SJCRH30 (cell line): ENCODE results near the gene CDH3. TPM values are rescaled to one million over a fixed set of nuclear protein-coding genes. Genes with fewer than 3 reads are reported as not detected.

Source experiments
- DNase-seq, 2 experiments: peaks; one replicate each; pipeline ENCODE4 v3.0.0-alpha.2; 2015 to 2020
- H3K27ac ChIP-seq: fragments of 250-450 bp; sonication (Bioruptor Pico); 2 replicates; pipeline ENCODE4 v1.5.1; 2020; ENCODE audit warnings: mild to moderate bottlenecking, moderate library complexity
- H3K27me3 ChIP-seq: fragments of 250-450 bp; sonication (Bioruptor Pico); 2 replicates; pipeline ENCODE4 v1.5.1; 2020; ENCODE audit warnings: mild to moderate bottlenecking, moderate library complexity
- H3K36me3 ChIP-seq: fragments of 250-450 bp; sonication (Bioruptor Pico); 2 replicates; pipeline ENCODE4 v1.5.1; 2020; ENCODE audit warnings: mild to moderate bottlenecking, moderate library complexity
- H3K4me1 ChIP-seq: fragments of 250-450 bp; sonication (Bioruptor Pico); 2 replicates; pipeline ENCODE4 v1.5.1; 2020; ENCODE audit warnings: mild to moderate bottlenecking, moderate library complexity
- H3K4me3 ChIP-seq: fragments of 250-450 bp; sonication (Bioruptor Pico); 2 replicates; pipeline ENCODE4 v1.5.1; 2020; ENCODE audit warnings: mild to moderate bottlenecking, moderate library complexity
- H3K9me3 ChIP-seq: fragments of 250-450 bp; sonication (Bioruptor Pico); replicated peaks from 2 replicates; pipeline ENCODE4 v1.5.1; 2020; ENCODE audit warnings: mild to moderate bottlenecking, moderate library complexity
- total RNA-seq: library from RNA; depleted of rRNA; stranded (reverse); fragments of >200 nt; shearing (Covaris generic); gene quantifications from 2 replicates; pipeline ENCODE4 v1.2.3, GENCODE V29; 2014; rRNA removed

The CDH3 gene
- 12.0 and 13.3 TPM in 2 replicates for total RNA-seq

GRCh38 chr16:68644715-68645493, at the start of gene CDH3:
TSS of gene CDH3 (plus strand) at chr16:68645310. CDS start at chr16:68645380, 70 bp downstream.
- DNase-seq: peak in 1 of 2 experiments; percentile 6
- Histone ChIP-seq H3K27me3 (no peaks in the 10 kb centered on the region), H3K36me3 (no peaks in the 10 kb centered on the region), H3K4me3 (peak within 1 kb of the TSS; percentile 80), H3K27ac (peak within 1 kb of the TSS; percentile 94), H3K4me1 (no peaks in the 10 kb centered on the region), H3K9me3 (no peaks in the 10 kb centered on the region)

- Histone ChIP-seq H3K27ac (no peak overlapping the region), H3K36me3 (no peaks in the 10 kb centered on the region), H3K4me3 (no peak overlapping the region), H3K27me3 (no peaks in the 10 kb centered on the region), H3K9me3 (no peaks in the 10 kb centered on the region; the same call in 1 of the 2 replicates), H3K4me1 (no peaks in the 10 kb centered on the region)
- no peak for DNase-seq
These were observed 48.8 kb upstream of the CDH3 start for GRCh38 chr16:68596266-68596665.

GRCh38 chr16:68599586-68599985, 45.5 kb upstream of the CDH3 start:
- no peak overlapping the region for H3K27ac ChIP-seq
- H3K36me3 ChIP-seq: no peaks in the 10 kb centered on the region
- DNase-seq: no peak
- H3K9me3 ChIP-seq: no peaks in the 10 kb centered on the region
- no peaks in the 10 kb centered on the region for H3K27me3 ChIP-seq
- H3K4me1 ChIP-seq: no peaks in the 10 kb centered on the region
- H3K4me3 ChIP-seq: no peak overlapping the region

DNA sequence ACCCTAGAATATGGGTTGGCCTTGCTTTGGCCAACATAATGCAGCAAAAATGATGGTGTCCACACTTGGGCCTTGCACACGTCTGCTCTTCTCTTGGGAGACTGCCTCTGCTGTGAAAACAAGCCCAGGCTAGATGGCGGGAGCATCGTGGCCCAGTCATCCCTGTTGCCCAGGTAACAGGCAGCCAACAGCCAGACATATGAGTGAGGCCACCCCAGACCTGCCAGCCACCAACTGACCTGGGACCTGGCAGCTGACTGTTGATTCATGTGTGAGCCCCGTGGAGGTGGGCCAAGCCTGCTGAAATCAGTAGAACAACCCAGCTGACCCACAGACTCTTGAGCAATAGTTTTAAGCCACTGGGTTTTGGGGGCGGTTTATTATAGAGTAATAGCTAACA, 39.4 kb upstream of the CDH3 start:
- H3K4me1 ChIP-seq: no peaks in the 10 kb centered on the region
- H3K27ac ChIP-seq: no peak overlapping the region
- H3K9me3 ChIP-seq: no peaks in the 10 kb centered on the region
- no peaks in the 10 kb centered on the region for H3K27me3 ChIP-seq
- no peaks in the 10 kb centered on the region for H3K36me3 ChIP-seq
- DNase-seq: no peak
- no peak overlapping the region for H3K4me3 ChIP-seq

GRCh38 chr16:68607443-68607842, 37.7 kb upstream of the CDH3 start:
- H3K4me3 ChIP-seq: no peak overlapping the region
- DNase-seq: no peak
- no peaks in the 10 kb centered on the region for H3K27me3 ChIP-seq
- H3K4me1 ChIP-seq: no peaks in the 10 kb centered on the region
- no peak overlapping the region for H3K27ac ChIP-seq
- no peaks in the 10 kb centered on the region for H3K36me3 ChIP-seq
- no peaks in the 10 kb centered on the region for H3K9me3 ChIP-seq

GRCh38 chr16:68608330-68608729, 36.8 kb upstream of the CDH3 start:
- H3K27ac ChIP-seq: no peak overlapping the region
- H3K4me1 ChIP-seq: no peaks in the 10 kb centered on the region
- H3K36me3 ChIP-seq: no peaks in the 10 kb centered on the region
- H3K4me3 ChIP-seq: no peak overlapping the region
- no peaks in the 10 kb centered on the region for H3K27me3 ChIP-seq
- H3K9me3 ChIP-seq: no peaks in the 10 kb centered on the region
- DNase-seq: no peak

GRCh38 chr16:68612996-68613395, 32.1 kb upstream of the CDH3 start:
- no peak for DNase-seq
- H3K27ac ChIP-seq: no peak overlapping the region
- 0 out of 2 replicates have a peak, but pooled peaks cover 3% of the 10 kb centered on the region for H3K9me3 ChIP-seq
- H3K4me3 ChIP-seq: no peak overlapping the region
- H3K4me1 ChIP-seq: no peaks in the 10 kb centered on the region
- no peaks in the 10 kb centered on the region for H3K36me3 ChIP-seq
- no peaks in the 10 kb centered on the region for H3K27me3 ChIP-seq

DNA sequence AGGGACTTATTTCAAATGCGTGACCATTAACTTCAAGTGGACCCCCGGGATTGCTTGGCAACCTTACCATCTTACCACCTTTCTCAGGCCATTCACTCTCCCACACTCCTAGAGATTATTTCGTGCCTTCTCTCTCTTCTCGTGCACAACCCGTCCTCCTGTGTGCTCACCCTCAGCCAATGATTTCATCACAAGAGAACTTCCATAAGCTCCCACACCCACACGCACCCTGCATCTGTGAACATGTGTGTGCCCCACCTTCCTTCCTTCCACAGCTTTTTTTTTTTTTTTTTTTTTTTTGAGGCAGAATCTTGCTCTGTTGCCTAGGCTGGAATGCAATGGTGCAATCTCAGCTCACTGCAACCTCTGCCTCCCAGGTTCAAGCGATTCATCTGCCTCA, 27.4 kb upstream of the CDH3 start:
- H3K4me1 ChIP-seq: no peaks in the 10 kb centered on the region
- DNase-seq: no peak
- H3K36me3 ChIP-seq: no peaks in the 10 kb centered on the region
- no peaks in the 10 kb centered on the region for H3K27me3 ChIP-seq
- no peak overlapping the region for H3K27ac ChIP-seq
- H3K4me3 ChIP-seq: no peak overlapping the region
- H3K9me3 ChIP-seq: 0 out of 2 replicates have a peak, but pooled peaks cover 3% of the 10 kb centered on the region

DNA sequence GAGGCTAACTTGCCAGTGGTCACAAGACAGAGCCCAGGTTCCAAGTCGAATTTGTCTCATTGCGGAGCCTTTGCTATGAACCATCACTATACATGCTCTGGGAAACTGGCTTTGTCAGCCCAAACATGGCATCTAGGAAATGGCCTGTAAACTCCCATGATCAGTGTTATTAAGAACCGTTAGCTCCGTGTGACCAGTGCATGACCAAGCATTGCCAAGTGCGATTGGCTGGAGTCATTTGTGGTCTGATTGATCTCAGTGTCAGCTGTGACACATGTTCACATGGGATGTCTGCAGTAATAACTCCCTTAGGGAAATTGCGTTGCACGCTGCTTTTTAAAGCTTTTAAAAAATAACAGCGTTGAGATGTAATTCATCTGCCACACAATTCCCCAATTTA, 18.6 kb upstream of the CDH3 start:
- no peaks in the 10 kb centered on the region for H3K9me3 ChIP-seq
- no peaks in the 10 kb centered on the region for H3K36me3 ChIP-seq
- H3K27ac ChIP-seq: no peak overlapping the region
- H3K4me1 ChIP-seq: no peaks in the 10 kb centered on the region
- DNase-seq: no peak
- H3K4me3 ChIP-seq: no peak overlapping the region
- no peaks in the 10 kb centered on the region for H3K27me3 ChIP-seq

GRCh38 chr16:68627951-68628425, 17.1 kb upstream of the CDH3 start:
- Histone ChIP-seq H3K9me3 (no peaks in the 10 kb centered on the region), H3K27me3 (no peaks in the 10 kb centered on the region), H3K4me3 (no peak overlapping the region), H3K36me3 (no peaks in the 10 kb centered on the region), H3K27ac (no peak overlapping the region), H3K4me1 (no peaks in the 10 kb centered on the region)
- DNase-seq: no peak

DNA sequence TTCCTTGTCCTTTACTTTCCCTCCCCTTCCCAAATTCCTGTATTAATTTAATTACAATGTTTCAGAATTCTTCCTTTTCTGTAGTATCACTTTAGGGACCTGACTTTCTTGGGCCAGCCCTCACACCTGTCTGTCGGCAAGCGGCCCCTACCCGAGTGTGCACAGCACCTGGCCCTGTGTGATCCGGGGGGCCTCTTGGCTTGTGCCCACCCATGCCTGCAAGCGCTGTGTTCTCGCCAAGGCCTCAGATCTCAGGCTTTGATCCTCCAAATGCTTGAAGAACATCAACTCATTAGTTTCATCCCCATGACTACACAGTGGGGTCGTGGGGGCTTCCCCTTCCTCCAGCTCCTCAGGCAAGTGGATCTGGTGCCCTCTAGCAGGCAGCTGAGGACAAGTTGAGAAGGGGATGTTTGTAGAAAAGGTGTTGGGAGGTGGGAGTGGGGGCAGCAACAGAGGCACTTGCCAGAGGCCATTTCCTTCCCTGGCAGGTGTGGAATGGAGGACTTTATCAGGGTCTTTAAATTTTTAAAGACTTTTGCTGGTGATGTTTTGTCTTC, 15.7 kb upstream of the CDH3 start:
- no peaks in the 10 kb centered on the region for H3K9me3 ChIP-seq
- no peaks in the 10 kb centered on the region for H3K4me1 ChIP-seq
- no peak overlapping the region for H3K27ac ChIP-seq
- H3K4me3 ChIP-seq: no peak overlapping the region
- no peaks in the 10 kb centered on the region for H3K36me3 ChIP-seq
- H3K27me3 ChIP-seq: no peaks in the 10 kb centered on the region
- no peak for DNase-seq

- no peak overlapping the region for H3K4me3 ChIP-seq
- no peaks in the 10 kb centered on the region for H3K4me1 ChIP-seq
- H3K9me3 ChIP-seq: no peaks in the 10 kb centered on the region
- no peaks in the 10 kb centered on the region for H3K27me3 ChIP-seq
- DNase-seq: no peak
- H3K36me3 ChIP-seq: no peaks in the 10 kb centered on the region
- H3K27ac ChIP-seq: no peak overlapping the region
These were observed 9.0 kb upstream of the CDH3 start for GRCh38 chr16:68636064-68636560.

DNA sequence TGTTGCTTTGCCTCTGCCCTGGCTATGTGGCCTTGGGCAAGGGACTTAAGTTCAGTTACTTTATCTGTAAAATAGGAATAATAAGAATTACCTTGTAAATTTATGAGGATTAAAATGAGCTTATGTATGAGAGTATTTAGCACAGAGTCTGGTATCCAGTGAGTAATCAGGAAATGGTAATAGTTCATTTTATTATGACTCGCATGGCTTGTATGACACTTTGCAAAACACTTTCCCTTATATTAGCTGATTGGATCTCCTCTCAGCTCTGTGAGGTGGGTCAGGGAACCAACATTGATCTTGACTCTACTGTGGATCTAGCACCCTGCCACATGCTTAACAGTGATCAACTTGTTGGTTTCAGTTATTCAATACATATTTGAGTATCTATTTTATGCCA, 8.3 kb upstream of the CDH3 start:
- no peaks in the 10 kb centered on the region for H3K27me3 ChIP-seq
- no peak overlapping the region for H3K27ac ChIP-seq
- no peak overlapping the region for H3K4me3 ChIP-seq
- no peaks in the 10 kb centered on the region for H3K4me1 ChIP-seq
- no peaks in the 10 kb centered on the region for H3K36me3 ChIP-seq
- DNase-seq: no peak
- no peaks in the 10 kb centered on the region for H3K9me3 ChIP-seq

DNA sequence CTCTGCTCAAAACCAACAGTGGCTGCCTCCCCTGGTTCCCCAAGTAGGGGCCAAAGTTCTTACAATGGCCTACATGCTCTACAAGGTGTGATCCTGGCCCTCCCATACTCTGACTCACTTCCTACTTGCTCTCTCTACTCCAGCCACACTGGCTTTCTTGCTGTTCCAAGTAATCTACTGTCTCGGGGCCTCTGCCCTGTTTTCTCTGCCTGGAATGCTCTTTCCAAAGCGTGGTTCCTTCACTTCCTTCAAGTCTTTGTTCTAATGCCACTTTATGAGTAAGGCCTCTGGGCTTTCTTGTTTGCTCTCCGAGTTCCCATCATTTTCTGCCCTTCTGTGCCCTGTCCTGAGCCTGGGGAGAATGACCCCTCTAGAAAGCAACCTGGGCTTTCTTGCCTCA, 4.1 kb upstream of the CDH3 start:
- DNase-seq: no peak
- Histone ChIP-seq H3K36me3 (no peaks in the 10 kb centered on the region), H3K27ac (no peak overlapping the region), H3K27me3 (no peaks in the 10 kb centered on the region), H3K9me3 (no peaks in the 10 kb centered on the region), H3K4me1 (no peaks in the 10 kb centered on the region), H3K4me3 (no peak overlapping the region)

DNA sequence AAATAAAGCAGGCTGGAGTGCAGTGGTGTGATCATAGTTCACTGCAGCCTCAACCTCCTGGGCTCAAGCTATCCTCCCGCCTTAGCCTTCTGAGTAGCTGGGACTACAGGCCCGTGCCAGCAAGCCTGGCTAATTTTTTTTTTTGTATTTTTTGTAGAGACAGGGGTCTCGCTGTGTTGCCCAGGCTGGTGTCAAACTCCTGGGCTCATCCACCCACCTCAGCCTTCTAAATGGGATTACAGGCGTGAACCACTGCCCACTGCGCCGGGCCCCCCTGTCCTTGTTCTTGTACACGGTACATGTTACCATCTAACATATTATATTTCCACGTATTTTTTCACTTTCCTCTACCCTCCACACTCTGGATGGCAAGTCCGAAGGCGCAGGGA, 3.1 kb upstream of the CDH3 start:
- Histone ChIP-seq H3K27me3 (no peaks in the 10 kb centered on the region), H3K4me1 (no peaks in the 10 kb centered on the region), H3K4me3 (peak overlapping the region; percentile 55), H3K36me3 (no peaks in the 10 kb centered on the region), H3K27ac (peak overlapping the region; percentile 97), H3K9me3 (no peaks in the 10 kb centered on the region)
- DNase-seq: no peak
